Measurements from ENCODE around the gene NSUN7.
"Not testable (repeated sequence)": the region's sequence is repeated elsewhere in the genome, so short reads cannot be mapped to it uniquely, and the experiment has no call there.

The NSUN7 gene, protein sequence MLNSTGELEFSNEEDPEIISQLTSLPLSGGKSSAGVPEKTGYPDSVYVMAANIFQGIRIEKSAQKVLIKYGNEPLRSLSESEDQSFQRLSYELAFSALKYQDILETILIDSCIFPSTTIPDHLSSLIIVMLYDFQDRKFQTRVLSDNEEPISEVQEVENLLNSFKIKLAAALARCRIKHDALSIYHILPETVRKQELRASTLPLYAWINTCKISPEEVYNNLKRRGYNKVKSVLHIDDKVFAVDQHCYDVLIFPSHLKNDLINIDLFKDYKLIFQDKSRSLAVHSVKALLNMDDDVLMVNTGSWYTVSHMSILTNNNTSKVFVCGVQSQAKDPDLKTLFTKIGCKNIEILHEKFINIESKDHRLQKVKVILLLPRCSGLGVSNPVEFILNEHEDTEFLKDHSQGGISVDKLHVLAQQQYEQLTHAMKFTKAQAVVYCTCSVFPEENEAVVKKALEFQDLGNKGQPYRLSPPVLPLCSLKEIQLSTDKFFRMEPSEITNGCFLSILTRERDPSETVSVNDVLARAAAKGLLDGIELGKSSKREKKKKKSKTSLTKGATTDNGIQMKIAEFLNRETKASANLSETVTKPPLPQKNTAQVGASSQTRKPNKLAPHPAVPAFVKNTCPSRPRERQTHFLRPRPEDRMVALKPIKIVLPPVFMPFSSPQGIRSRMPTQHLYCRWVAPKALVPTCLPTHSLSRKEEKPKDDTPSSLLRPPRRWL

DNA sequence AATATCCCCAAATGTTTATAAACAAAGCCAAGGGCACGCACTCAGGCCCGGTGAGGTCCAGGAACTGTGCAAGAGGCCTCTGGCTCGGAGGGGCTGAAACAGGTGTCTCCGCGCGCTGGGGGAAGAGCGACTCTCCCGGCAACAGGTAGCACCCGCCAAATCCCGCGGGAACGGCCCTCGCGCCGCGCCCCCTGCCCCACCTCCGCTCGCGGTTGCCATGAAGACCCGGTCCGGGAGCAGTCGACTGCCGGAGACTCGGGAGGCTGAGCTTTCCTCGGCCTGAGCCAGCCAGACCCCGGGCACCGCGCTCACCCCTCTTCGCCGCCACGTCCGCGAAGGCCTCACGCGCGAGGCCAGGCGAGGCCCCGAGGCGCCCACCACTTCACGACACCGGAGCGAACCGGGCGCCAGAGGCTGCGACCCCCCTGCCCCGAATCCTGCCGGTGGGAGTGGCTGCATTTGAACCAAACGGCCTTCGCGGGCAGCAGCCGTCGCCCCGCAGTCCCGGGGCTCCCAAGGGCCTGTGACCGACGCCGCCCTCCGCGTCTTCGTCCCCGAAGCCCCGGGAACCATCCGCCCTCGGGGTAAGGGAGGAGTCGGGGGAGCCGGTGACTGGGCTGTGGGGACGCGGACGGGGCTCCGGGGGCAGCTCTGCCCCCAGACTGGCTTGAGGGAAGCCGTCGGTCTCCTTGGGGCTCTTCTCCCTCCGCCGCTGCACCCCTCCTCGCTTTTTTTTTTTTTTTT, at the start of gene NSUN7:
Gene NSUN7 (plus strand): TSS at position 239 of the 744 bp plus-strand sequence. CDS start 739 bp downstream, outside the sequence.
- no peak for DNase-seq (ENCODE audit: low read depth, low spot score)

DNA sequence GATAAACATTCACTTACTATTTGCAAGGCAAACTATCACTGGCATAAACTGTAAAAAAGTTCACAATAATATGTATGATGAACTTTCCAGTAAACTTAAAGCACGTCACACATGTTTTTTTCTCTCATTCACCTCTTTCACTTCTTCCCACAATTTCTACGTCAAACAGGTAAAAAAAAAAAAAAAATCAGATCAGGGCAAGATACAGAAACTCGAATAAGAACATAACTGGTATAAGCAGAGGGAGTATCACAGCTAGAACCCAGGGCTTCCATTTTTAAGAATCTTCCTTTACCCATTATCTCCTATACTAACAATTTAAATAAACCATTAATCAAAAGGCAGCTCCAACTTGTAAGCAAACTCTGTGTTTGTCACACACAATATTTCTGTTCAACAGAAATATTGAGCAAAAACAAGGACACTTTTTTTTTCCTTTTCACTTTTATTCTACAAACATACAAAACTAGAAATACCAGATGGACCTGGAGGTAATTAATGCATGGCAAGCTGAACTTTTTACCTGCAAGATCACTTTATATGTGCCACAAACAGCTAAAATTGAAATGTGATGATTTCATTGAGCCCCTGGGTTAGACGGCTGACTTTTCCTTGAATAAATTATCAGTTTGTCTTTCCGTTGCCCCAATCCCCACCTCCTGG, 47.5 kb upstream of the NSUN7 start:
- no peak for DNase-seq (ENCODE audit: low read depth, low spot score)

DNA sequence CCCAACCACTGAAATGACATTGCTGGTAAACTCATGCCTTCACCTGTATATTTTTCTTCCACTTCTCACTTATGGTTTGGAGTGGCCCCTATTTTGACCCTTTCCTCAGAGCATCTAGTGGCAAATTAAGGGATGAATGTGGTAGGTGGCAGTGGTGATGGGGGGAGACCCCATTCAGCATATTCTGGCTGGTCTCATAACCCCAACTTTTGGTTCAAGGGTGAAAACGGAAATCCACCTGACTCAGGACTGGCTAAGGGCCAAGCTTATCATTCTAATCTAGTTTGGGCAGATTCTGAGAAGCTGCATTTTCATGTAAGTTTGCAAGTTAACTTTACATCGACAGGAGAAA, 47.0 kb upstream of the NSUN7 start:
- DNase-seq (ENCODE audit: low read depth, low spot score): no peak

DNA sequence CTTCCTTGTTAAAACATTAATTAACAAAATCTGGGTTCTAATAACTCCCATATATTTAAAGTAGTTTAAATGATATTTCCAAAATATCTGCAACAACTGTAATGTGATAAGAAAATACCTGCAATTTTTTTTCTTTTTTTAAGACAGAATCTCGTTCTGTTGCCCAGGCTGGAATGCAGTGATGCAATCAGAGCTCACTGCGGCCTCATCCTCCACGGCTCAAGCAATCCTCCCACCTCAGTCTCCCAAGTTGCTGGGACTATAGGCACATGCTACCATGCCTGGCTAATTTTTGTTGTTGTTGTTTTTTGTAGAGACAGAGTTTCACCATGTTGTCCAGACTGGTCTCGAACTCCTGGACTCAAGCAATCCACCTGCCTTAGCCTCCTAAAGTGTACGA, 45.7 kb upstream of the NSUN7 start:
- DNase-seq (ENCODE audit: low read depth, low spot score): no peak

DNA sequence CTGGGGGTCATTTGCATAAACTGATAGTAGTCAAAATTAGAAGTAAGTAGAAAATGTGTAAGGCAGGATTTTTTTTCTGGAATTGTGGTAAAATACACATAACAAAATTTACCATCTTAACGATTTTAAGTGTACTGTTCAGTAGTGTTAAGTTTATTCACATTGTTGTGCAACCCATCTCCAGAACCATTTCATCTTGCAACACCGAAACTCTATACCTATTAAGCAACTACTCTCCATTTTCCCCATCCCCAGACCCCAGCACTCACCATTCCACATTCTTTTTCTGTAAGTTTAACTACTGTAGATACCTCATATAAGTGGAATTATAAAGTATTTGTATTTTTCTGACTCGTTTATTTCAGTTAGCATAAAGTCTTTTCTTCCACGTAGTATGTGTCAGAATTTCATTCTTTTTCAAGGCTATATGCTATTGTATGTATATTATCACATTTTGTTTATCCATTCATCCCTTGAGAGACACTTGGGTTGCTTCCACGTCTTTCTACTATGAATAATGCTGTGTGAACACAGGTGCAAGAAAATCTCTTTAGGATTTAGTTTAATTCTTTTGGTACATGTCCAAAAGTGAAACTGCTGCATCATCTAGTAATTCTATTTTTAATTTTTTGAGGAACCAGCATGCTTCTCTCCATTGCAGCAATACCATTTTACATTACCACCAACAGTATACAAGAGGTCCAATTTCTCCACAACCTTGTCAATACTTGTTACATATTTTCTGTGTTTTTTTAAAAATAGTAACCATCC, 39.1 kb upstream of the NSUN7 start:
- no peak for DNase-seq (ENCODE audit: low read depth, low spot score)

DNA sequence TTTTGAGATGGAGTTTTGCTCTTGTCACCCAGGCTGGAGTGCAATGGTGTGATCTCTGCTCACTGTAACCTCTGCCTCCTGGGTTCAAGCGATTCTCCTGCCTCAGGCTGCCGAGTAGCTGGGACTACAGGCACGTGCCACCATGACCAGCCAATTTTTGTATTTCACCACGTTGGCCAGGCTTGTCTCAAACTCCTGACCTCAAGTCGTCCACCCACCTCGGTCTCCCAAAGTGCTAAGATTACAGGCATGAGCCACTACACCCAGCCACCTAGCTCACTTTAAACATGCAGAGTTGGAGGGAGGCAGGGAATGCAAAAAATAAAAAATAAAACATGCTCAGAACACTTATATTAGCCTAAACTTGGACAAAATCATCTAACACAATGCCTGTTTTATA, 36.8 kb upstream of the NSUN7 start:
- not testable (repeated sequence) for DNase-seq (ENCODE audit: low read depth, low spot score)

DNA sequence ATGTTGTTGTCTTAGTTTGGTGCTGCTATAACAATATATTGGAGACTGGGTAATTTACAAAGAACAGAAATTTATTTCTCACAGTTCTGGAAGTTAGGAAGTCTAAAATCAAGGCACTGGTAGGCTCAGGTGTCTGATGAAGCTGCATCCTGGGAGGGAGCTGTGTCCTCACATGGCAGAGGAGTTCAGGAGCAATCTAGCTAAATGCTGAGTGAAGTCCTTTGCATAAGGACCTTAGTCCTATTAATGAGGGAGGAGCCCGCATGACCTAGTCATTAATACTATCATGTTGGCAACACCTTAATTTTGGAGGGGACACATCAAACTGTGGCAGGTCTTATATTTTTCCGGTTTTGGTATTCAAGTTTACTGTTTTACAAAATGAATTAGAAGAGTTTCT, 36.0 kb upstream of the NSUN7 start:
- no peak for DNase-seq (ENCODE audit: low read depth, low spot score)

DNA sequence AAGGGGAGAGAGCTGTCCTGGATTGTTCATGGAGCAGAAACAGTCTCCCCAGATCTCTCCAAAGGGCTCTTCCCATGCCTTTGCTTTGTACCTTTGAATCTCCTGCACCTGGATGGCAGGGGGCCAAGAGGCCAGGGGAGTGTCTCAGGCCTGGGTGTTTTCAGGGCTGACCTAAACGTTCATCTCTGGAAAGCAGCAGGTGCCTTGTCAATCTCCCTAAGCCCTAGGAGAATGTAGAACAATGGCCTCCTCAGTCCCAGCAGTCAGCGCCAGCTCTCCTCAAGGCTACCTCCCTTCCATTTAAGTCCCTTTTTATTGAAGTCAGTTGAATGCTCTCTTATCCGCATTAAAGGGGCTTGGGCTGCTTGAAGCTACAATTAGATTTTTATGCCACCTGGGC, 31.2 kb upstream of the NSUN7 start:
- DNase-seq (ENCODE audit: low read depth, low spot score): no peak

DNA sequence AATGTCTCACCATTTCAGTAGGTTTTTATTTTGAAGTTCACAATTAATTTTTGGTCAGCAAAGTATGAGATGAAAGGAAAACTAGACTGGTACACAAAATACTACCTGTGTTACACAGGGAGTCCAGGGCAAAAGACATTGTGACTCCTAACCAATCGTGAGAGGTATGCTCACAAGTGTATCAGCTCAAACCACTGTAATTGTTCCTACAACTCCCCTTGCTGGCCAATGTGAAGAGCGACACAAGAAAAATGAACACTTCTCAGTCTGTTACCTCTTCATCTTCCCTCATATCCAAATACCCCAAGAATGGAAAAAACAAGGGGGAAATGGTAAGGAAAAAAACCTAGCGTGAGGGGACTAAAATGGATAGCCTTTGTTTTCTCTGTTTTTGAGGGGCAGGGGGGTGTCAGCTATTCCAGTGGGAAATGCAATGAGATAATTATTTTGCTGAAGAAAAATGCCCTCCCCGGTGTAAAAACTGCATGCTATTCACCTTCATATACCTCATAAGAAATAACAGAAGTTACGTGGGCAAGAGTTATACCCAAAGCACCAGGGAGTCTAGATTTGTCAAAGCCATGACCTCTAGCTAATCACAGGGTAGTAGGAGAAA, 30.6 kb upstream of the NSUN7 start:
- peak; percentile 3 for DNase-seq (ENCODE audit: low read depth, low spot score)

DNA sequence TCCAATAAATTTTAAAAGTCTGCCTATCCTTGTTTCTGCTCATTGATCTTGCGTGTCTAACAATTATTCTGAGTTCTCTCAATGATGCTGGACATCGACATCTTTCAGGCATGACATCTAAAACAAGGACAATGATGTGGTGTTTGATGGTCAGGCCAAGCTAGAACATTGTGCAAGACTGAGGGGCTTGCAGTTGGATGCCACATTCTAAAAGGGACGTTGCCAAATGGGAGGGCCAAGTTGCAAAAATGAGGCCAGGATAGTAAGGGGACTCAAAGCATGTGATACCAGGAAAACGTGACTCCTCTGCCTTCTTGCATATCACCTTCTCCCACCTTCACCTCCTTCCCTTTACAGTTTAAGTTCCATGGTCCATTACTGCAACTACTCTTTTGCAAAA, 29.4 kb upstream of the NSUN7 start:
- no peak for DNase-seq (ENCODE audit: low read depth, low spot score)

DNA sequence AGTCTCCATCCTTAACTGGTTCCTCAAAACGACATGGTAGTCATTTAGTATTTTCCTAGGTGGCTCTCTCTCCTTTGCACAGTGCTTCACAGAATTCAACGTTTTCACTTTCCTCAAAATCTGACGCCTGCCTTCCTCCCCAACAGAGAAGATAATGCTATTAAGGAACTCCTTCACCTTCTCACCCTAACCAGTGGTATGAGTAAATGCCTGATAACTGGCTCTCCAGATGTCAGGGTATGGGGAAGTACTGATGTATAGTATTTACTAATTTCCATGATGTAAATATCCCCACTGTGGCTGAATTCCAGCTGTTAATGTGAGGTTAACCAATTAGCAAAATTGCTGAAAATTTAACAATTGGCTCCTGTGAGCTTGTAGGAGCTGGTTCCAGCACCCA, 28.8 kb upstream of the NSUN7 start:
- no peak for DNase-seq (ENCODE audit: low read depth, low spot score)

DNA sequence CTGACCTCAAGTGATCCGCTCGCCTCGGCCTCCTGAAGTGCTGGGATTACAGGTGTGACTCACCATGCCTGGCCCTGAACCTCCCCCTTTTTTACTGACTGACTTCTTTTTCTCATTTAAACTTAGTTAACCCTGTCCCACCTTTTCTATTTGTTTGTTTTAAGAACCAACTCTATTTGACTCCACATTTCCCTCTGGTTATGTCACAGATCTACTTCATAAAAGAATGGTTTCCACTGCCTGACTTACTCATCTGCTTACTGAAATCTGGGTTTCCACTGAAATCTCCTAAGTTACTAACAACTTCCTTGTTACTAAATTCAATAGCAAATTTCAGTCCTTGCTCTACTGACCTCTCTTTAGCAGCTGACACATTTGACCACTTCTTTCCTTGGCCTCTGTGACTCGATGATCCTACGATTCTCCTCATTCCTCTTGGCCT, 28.0 kb upstream of the NSUN7 start:
- no peak for DNase-seq (ENCODE audit: low read depth, low spot score)

DNA sequence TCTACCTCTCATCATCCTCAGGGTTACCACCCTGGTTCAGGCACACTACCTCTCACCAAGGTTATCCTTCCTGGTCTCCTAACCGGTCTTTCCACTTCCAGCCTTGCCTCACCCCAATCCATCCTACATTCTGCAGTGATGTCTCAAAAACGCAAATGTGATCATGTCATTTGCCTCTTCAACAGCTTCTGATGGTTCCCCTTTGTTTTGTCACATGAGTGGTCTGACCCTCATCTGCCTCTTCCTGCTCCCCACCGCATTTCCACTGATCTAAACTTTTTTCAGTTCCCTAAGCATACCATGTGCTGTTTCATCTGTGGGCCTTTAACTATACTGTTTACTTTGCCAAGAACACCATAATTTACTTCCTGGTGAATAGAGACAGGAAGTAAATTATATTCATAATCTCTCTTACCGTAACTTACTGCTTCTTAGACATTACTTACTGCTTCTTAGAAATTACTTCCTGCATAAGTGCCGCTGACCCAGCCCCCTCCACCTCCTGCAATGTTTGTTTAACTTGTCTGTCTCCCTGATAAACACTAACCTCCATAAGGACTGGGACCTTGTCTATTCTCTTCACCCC, 27.1 kb upstream of the NSUN7 start:
- no peak for DNase-seq (ENCODE audit: low read depth, low spot score)

DNA sequence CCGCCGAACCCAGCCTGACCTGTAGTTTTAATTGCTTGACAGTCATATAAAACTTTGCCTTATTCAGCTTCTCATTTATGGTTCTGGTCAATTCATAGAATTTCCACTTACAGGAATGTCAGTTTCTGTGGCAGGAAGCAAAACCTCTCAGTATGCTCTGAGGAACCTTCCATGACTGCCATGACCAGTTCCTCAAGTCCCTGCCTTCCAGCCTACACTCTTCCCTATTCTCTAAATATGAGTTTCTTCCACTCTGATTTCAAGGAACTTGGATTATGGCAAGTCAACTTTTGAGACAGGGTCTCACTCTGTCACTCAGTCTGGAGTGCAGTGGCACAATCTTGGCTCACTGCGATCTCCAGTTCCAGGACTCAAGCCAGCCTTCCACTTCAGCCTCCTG, 26.0 kb upstream of the NSUN7 start:
- no peak for DNase-seq (ENCODE audit: low read depth, low spot score)

DNA sequence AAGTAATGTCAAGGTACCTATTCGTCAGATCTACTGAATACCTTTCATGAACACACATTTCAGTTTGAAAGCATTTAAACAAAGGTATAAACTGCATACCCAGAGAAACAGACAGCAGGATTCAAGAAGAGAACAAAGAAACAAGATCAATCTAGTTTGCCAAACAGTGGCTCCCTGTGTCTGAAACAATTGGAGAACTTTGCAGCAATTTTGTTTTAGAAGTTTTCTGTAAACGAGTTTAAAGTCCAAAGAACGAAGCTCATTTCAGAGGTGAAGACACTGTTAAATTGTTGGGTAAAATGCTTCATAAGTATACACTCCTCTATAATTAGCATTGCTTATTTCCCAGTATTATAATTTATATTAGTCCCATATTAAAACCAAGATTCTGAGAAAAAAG, 21.4 kb upstream of the NSUN7 start:
- no peak for DNase-seq (ENCODE audit: low read depth, low spot score)

DNA sequence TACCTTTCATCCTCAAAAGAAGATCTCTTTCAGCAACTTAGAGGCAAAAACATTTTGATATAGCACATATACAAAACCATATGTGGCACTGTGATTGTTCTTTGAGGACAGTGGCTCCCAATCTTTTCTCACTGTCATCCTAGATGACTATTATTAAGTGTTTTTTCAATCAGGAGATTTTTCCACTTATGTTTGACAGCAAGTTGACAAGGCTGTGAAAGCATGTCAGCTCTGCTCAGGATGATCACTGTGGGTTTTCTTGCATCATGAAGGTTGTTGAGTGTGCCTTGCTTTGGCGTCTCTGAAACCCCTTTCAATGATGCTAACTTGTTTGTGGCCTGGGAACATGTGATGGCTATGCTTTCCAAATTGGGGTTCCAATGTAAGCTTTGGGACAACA, 20.2 kb upstream of the NSUN7 start:
- no peak for DNase-seq (ENCODE audit: low read depth, low spot score)

DNA sequence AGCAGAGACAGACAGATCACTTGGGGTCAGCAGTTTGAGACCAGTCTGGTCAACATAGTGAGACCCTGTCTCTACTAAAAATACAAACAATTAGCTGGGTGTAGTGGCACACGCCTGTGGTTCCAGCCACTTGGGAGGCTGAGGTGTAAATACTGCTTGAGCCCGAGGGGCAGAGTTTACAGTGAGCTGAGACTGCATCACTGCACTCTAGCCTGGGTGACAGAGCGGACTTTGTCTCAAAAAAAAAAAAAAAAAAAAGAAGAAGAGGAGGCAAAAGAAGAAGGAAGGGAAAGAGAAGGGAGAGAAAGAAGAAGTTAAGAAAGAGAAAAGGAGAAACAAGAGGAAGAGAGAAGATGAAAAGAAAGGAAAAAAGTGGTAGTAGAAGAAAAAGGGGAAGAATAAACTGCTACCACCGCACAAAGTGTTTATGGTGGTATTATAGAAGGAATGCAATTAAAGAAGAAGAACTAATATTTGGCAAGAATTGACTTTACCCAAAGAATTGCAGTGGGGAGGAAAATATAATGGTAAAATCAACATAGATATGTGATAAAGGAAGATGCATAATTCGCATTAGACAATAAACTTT, 19.6 kb upstream of the NSUN7 start:
- no peak for DNase-seq (ENCODE audit: low read depth, low spot score)

DNA sequence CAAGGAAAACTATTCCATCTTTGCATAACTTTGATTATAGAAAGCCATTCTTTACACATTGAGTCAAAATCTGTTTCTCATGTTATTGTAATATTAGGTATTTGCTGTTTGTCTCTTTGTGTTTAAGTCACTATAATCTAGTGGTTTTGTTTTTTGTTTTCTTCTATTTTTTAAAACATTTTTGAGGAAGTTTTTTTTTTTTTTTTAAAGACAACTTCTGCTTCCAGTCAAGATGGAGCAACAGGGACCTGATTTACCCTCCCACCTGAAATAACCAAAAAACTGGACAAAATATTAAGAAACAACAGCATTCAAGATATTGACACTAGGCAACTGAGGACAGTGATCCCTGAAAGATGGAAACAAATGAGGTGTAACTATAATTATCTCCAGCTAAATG, 18.4 kb upstream of the NSUN7 start:
- no peak for DNase-seq (ENCODE audit: low read depth, low spot score)

DNA sequence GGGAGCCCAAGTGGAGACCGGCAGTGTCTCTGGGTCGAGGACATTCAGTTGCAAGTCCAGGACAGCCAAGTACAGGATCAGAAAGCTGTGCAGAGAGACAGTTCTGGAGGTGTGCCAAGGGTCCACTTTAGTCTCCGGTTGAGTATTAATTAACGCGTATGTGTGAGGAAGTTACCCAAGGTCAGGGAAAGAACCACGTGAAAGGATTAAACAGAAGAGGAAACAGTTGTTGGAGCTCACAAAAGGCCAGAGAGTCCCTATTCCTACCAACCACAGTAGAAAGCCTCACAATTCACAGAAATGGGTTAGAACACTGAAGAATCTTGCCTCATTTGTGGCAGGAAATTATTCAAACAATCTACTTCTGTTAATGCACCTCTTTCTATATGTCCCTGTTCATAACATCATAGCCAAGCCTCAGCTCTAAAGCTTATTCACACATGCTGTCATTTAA, 17.9 kb upstream of the NSUN7 start:
- no peak for DNase-seq (ENCODE audit: low read depth, low spot score)

DNA sequence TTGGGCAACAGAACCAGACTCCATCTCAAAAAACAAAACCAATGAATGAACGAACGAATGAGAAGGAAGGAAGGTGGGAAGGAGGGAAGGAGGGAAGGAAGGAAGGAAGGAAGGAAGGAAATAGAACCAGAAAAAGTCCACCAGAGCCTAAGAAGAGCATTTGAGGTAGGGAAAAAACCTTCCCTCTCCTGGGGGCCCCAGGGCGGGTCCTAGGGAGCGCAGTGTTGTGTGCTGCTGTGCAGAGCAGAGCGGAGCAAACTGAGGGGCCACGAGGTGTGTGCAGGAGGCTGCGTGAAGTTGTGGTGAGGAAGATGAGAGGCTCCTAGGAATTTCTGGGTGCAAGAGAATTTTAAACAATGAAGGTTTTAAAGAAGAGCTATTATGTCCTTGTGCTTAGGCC, 16.0 kb upstream of the NSUN7 start:
- no peak for DNase-seq (ENCODE audit: low read depth, low spot score)

Measured in smooth muscle cell of the brain vasculature (primary cell).